Liver (tissue), 9 donors: ENCODE results near the gene CEND1. TPM values are rescaled to one million over a fixed set of nuclear protein-coding genes. Genes with fewer than 3 reads are reported as not detected.

Experiments used
- DNase-seq: peaks from one replicate; pipeline ENCODE4 v3.0.0-alpha.2; 2017; ENCODE audit warnings: low spot score
- H3K27ac ChIP-seq, 2 donors: one replicate each; pipeline ENCODE4 v1.7.0; 2013; ENCODE audit warnings: inconsistent platforms in 2 of 2, low read length in 2 of 2, control low read depth in 1 of 2, low read depth in 1 of 2, mild to moderate bottlenecking in 1 of 2
- H3K27me3 ChIP-seq, 4 donors: one replicate each; pipeline versions ENCODE4 v1.6.1 to v1.7.0; 2013; ENCODE audit warnings: low read length in 3 of 4, inconsistent platforms in 1 of 4, mild to moderate bottlenecking in 1 of 4, moderate library complexity in 1 of 4; ENCODE audit not compliant: control insufficient read depth in 4 of 4, insufficient read depth in 4 of 4
- H3K36me3 ChIP-seq, 4 donors: one replicate each; pipeline versions ENCODE4 v1.6.1 to v1.7.0; 2013; ENCODE audit warnings: low read length in 3 of 4, mild to moderate bottlenecking in 3 of 4, low read depth in 1 of 4, moderate library complexity in 1 of 4; ENCODE audit not compliant: control insufficient read depth in 4 of 4, insufficient read depth in 3 of 4
- H3K4me1 ChIP-seq, 4 donors: one replicate each; pipeline versions ENCODE4 v1.6.1 to v1.7.0; 2013; ENCODE audit warnings: low read length in 3 of 4, mild to moderate bottlenecking in 3 of 4, moderate library complexity in 1 of 4; ENCODE audit not compliant: control insufficient read depth in 4 of 4, insufficient read depth in 4 of 4
- H3K4me3 ChIP-seq, 3 donors: one replicate each; pipeline versions ENCODE4 v1.6.1 to v1.7.0; 2013; ENCODE audit warnings: low read length in 3 of 3, control low read depth in 1 of 3, low read depth in 1 of 3, mild to moderate bottlenecking in 1 of 3
- H3K9ac ChIP-seq, 2 donors: one replicate each; pipeline ENCODE4 v1.7.0; 2013; ENCODE audit warnings: low read length in 2 of 2, mild to moderate bottlenecking in 2 of 2, moderate library complexity in 2 of 2, control low read depth in 1 of 2, low read depth in 1 of 2
- H3K9me3 ChIP-seq, 4 donors: one replicate each; pipeline versions ENCODE4 v1.6.1 to v1.7.0; 2013; ENCODE audit warnings: low read length in 3 of 4; ENCODE audit not compliant: control insufficient read depth in 4 of 4
- EGR1 ChIP-seq, 2 donors: IDR thresholded peaks; 2 replicates each; pipeline ENCODE4 v1.6.1; 2016 to 2018; ENCODE audit warnings: antibody characterized with exemption in 2 of 2, low read depth in 2 of 2
- FOXA1 ChIP-seq: IDR thresholded peaks from 2 replicates; pipeline ENCODE4 v1.6.1; 2016; ENCODE audit warnings: antibody characterized with exemption
- FOXA2 ChIP-seq: IDR thresholded peaks from 2 replicates; pipeline ENCODE4 v1.6.1; 2016; ENCODE audit warnings: antibody characterized with exemption
- GABPA ChIP-seq, 2 donors: IDR thresholded peaks in 1 of 2; conservative IDR thresholded peaks in 1 of 2; 2 replicates each; pipeline ENCODE4 v1.6.1; 2016; ENCODE audit warnings: antibody characterized with exemption in 2 of 2, mild to moderate bottlenecking in 1 of 2, moderate library complexity in 1 of 2
- HNF4A ChIP-seq, 2 donors: conservative IDR thresholded peaks; 2 replicates each; pipeline ENCODE4 v1.6.1; 2016; ENCODE audit warnings: antibody characterized with exemption in 2 of 2, mild to moderate bottlenecking in 2 of 2
- HNF4G ChIP-seq: IDR thresholded peaks from 2 replicates; pipeline ENCODE4 v1.6.1; 2016; ENCODE audit warnings: antibody characterized with exemption
- JUND ChIP-seq, 2 donors: IDR thresholded peaks; 2 replicates each; pipeline ENCODE4 v1.6.1; 2016; ENCODE audit warnings: antibody characterized with exemption in 2 of 2
- NR2F2 ChIP-seq: IDR thresholded peaks from 2 replicates; pipeline ENCODE4 v1.6.1; 2016; ENCODE audit warnings: antibody characterized with exemption
- RAD21 ChIP-seq, 2 donors: IDR thresholded peaks; 2 replicates each; pipeline ENCODE4 v1.6.1; 2016; ENCODE audit warnings: antibody characterized with exemption in 2 of 2, mild to moderate bottlenecking in 2 of 2
- RXRA ChIP-seq, 2 donors: IDR thresholded peaks; 2 replicates each; pipeline ENCODE4 v1.6.1; 2017 to 2018; ENCODE audit warnings: antibody characterized with exemption in 2 of 2, mild to moderate bottlenecking in 1 of 2
- TAF1 ChIP-seq: conservative IDR thresholded peaks from 2 replicates; pipeline ENCODE4 v1.6.1; 2016; ENCODE audit warnings: antibody characterized with exemption, mild to moderate bottlenecking
- YY1 ChIP-seq: IDR thresholded peaks from 2 replicates; pipeline ENCODE4 v1.6.1; 2016; ENCODE audit warnings: antibody characterized with exemption, mild to moderate bottlenecking
- WGBS: extraction: QIAGEN DNeasy Blood & Tissue Kit; methylation state at CpG from one replicate; pipeline ENCODE4 v1.1.7; 2013; 5-methylcytosine and 5-hydroxymethylcytosine counted together
- polyA plus RNA-seq, 2 donors: library from polyadenylated mRNA; stranded (reverse) in 1 of 2; unstranded in 1 of 2; fragments of 200-250 nt in 1 of 2; fragments of >200 nt in 1 of 2; fragmentation: Nextera tagmentation in 1 of 2; extraction: Ambion mirVana in 1 of 2; gene quantifications; one replicate each; pipeline versions ENCODE4 v1.2.1 to v1.2.3, GENCODE V29; 2013 to 2015
- total RNA-seq, 2 donors: library from RNA; depleted of rRNA; stranded (reverse); fragments of >200 nt; gene quantifications; one replicate each; pipeline ENCODE4 v1.2.3, GENCODE V29; 2014
- TF ChIP-seq, protein P1 (sequence below): IDR thresholded peaks from 2 replicates; pipeline ENCODE4 v1.6.1; 2016; ENCODE audit warnings: antibody characterized with exemption, mild to moderate bottlenecking
- TF ChIP-seq, protein P2 (sequence below): IDR thresholded peaks from 2 replicates; pipeline ENCODE4 v1.6.1; 2016; ENCODE audit warnings: antibody characterized with exemption
- TF ChIP-seq, protein P3 (sequence below): IDR thresholded peaks from 2 replicates; pipeline ENCODE4 v1.6.1; 2016; ENCODE audit warnings: antibody characterized with exemption
- TF ChIP-seq, protein P4 (sequence below): fragments of 150-350 bp; IDR thresholded peaks from 2 replicates; pipeline ENCODE4 v1.5.1; 2017; ENCODE audit warnings: improper control_type of control experiment, low read depth, low read length; ENCODE audit not compliant: missing input control
- TF ChIP-seq, protein P5 (sequence below): IDR thresholded peaks from 2 replicates; pipeline ENCODE4 v1.6.1; 2016; ENCODE audit warnings: antibody characterized with exemption
- donor health status: healthy.
- donor health status: healthy.
- donor health status: healthy.
- donor health status: healthy.
- donor health status: healthy.

CEND1 gene
- total and polyA plus RNA-seq, 4 donors, result not detected

DNA sequence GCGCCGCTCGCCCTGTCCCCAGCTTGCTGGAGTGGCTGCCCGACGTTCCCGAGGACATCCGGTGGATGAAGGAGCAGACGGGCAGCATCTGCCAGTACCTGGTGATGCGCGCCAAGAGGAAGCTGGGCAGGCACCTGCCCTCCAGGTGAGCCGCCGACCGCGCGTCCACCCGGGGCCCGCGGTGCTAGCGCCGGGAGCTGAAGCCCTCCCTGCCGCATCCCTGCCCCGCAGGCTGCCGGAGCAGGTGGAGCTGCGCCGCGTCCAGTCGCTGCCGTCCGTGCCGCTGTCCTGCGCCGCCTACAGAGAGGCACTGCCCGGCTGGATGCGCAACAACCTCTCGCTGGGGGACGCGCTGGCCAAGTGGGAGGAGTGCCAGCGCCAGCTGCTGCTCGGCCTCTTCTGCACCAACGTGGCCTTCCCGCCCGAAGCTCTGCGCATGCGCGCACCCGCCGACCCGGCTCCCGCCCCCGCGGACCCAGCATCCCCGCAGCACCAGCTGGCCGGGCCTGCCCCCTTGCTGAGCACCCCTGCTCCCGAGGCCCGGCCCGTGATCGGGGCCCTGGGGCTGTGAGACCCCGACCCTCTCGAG, 34.5 kb upstream of the CEND1 start (continued):
- TF ChIP-seq, protein P1, sequence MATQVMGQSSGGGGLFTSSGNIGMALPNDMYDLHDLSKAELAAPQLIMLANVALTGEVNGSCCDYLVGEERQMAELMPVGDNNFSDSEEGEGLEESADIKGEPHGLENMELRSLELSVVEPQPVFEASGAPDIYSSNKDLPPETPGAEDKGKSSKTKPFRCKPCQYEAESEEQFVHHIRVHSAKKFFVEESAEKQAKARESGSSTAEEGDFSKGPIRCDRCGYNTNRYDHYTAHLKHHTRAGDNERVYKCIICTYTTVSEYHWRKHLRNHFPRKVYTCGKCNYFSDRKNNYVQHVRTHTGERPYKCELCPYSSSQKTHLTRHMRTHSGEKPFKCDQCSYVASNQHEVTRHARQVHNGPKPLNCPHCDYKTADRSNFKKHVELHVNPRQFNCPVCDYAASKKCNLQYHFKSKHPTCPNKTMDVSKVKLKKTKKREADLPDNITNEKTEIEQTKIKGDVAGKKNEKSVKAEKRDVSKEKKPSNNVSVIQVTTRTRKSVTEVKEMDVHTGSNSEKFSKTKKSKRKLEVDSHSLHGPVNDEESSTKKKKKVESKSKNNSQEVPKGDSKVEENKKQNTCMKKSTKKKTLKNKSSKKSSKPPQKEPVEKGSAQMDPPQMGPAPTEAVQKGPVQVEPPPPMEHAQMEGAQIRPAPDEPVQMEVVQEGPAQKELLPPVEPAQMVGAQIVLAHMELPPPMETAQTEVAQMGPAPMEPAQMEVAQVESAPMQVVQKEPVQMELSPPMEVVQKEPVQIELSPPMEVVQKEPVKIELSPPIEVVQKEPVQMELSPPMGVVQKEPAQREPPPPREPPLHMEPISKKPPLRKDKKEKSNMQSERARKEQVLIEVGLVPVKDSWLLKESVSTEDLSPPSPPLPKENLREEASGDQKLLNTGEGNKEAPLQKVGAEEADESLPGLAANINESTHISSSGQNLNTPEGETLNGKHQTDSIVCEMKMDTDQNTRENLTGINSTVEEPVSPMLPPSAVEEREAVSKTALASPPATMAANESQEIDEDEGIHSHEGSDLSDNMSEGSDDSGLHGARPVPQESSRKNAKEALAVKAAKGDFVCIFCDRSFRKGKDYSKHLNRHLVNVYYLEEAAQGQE, result no peak

DNA sequence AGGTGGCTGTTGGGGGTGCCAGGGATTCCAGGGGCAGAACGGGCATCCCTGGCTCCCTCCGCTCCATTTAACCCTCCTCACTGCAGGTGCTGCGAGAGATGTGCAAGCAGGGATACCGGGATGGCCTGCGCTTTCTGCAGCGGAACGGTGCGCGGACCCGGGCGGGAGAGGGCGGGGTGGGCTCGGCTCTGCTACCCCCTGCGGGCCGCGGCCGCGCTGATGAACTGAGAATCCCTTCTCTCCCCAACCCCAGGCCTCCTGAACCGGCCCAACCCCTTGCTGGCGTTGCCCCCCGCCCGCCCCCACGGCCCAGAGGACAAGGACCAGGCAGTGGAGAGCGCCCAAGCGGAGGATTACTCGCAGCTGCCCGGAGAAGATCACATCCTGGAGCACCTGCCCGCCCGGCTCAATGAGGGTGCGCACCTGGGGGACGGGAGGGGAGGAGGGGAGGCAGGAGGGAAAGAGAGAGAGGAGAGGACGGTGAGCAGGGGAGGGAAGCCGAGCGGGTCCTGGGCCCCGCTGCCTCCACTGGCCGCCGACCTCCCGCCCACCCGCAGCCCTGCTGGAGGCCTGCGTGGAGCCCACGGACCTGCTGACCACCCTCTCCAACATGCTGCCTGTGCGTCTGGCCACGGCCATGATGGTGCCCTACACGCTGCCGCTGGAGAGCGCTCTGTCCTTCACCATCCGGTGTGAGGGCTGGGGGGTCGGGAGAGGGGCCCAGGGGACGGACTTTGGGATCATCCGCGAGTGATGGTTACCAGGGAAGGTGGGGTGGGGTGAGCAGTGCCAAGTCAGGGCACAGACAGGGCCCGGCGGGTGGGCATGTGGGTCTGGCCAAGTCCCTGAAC, 33.8 kb upstream of the CEND1 start:
- TF ChIP-seq FOXA1 (no peak), YY1 (no peak), EGR1 (IDR thresholded peaks at IDR 0.05; ENCODE audit: low read depth in 2 of 2) (no peak), HNF4G (no peak), RAD21 (IDR thresholded peaks at IDR 0.05) (no peak), GABPA (IDR thresholded peaks at IDR 0.05 in 1 of 2, conservative IDR thresholded peaks at IDR 0.05 in 1 of 2) (no peak), RXRA (IDR thresholded peaks at IDR 0.05) (no peak), HNF4A (conservative IDR thresholded peaks at IDR 0.05) (no peak), FOXA2 (no peak), JUND (IDR thresholded peaks at IDR 0.05) (no peak), NR2F2 (no peak), TAF1 (no peak)
- TF ChIP-seq, protein P2, sequence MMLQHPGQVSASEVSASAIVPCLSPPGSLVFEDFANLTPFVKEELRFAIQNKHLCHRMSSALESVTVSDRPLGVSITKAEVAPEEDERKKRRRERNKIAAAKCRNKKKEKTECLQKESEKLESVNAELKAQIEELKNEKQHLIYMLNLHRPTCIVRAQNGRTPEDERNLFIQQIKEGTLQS, result no peak
- TF ChIP-seq, protein P1, result no peak
- TF ChIP-seq, protein P3, sequence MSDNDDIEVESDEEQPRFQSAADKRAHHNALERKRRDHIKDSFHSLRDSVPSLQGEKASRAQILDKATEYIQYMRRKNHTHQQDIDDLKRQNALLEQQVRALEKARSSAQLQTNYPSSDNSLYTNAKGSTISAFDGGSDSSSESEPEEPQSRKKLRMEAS, result no peak
- TF ChIP-seq, protein P4, sequence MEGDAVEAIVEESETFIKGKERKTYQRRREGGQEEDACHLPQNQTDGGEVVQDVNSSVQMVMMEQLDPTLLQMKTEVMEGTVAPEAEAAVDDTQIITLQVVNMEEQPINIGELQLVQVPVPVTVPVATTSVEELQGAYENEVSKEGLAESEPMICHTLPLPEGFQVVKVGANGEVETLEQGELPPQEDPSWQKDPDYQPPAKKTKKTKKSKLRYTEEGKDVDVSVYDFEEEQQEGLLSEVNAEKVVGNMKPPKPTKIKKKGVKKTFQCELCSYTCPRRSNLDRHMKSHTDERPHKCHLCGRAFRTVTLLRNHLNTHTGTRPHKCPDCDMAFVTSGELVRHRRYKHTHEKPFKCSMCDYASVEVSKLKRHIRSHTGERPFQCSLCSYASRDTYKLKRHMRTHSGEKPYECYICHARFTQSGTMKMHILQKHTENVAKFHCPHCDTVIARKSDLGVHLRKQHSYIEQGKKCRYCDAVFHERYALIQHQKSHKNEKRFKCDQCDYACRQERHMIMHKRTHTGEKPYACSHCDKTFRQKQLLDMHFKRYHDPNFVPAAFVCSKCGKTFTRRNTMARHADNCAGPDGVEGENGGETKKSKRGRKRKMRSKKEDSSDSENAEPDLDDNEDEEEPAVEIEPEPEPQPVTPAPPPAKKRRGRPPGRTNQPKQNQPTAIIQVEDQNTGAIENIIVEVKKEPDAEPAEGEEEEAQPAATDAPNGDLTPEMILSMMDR, result no peak
- TF ChIP-seq, protein P5, sequence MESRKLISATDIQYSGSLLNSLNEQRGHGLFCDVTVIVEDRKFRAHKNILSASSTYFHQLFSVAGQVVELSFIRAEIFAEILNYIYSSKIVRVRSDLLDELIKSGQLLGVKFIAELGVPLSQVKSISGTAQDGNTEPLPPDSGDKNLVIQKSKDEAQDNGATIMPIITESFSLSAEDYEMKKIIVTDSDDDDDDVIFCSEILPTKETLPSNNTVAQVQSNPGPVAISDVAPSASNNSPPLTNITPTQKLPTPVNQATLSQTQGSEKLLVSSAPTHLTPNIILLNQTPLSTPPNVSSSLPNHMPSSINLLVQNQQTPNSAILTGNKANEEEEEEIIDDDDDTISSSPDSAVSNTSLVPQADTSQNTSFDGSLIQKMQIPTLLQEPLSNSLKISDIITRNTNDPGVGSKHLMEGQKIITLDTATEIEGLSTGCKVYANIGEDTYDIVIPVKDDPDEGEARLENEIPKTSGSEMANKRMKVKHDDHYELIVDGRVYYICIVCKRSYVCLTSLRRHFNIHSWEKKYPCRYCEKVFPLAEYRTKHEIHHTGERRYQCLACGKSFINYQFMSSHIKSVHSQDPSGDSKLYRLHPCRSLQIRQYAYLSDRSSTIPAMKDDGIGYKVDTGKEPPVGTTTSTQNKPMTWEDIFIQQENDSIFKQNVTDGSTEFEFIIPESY, result no peak

More for the DNA sequence above, 33.8 kb upstream of the CEND1 start:
- no peak overlapping the region for H3K9ac ChIP-seq
- DNase-seq, result no peak
- no peaks in the 10 kb centered on the region for H3K9me3 ChIP-seq
- no peak overlapping the region for H3K27ac ChIP-seq
- H3K27me3 ChIP-seq, result no peaks in the 10 kb centered on the region
- no peak overlapping the region for H3K4me3 ChIP-seq
- WGBS, result 91% methylated on average over 53 of the region's 53 CpGs
- H3K4me1 ChIP-seq, result peaks cover 46 to 83% (median 62%) of the 10 kb centered on the region in 4 donors
- peaks cover 0 to 15% (median 3%) of the 10 kb centered on the region in 4 donors for H3K36me3 ChIP-seq
